ENCODE data around the gene ERF. TPM values are rescaled to one million over a fixed set of nuclear protein-coding genes. Genes with fewer than 3 reads are reported as not detected.

The ERF gene
- total and polyA plus RNA-seq, 2 experiments from 2014 or later: 24.4 to 47.1 TPM

GRCh38 chr19:42239544-42240220, 15.2 kb downstream of the ERF start:
- H3K27ac ChIP-seq: no peak overlapping the region
- H3K36me3 ChIP-seq (replicated peaks; ENCODE audit: insufficient read depth, low read depth): no peaks in the 10 kb centered on the region
- DNase-seq (ENCODE audit: low spot score): no peak
- H3K4me1 ChIP-seq (ENCODE audit: insufficient read depth): peaks cover 7% of the 10 kb centered on the region
- H3K27me3 ChIP-seq: no peaks in the 10 kb centered on the region
- no peaks in the 10 kb centered on the region for H3K9me3 ChIP-seq (ENCODE audit: low read depth)
- H3K4me2 ChIP-seq: no peak overlapping the region
- no peak overlapping the region for H3K4me3 ChIP-seq
- 97% methylated on average over 10 of the region's 10 CpGs for WGBS (ENCODE audit: low lambda C conversion rate, missing lambda C conversion rate)
- H3K79me2 ChIP-seq: peaks cover 43% of the 10 kb centered on the region
- H4K20me1 ChIP-seq (ENCODE audit: insufficient read depth, poor library complexity, severe bottlenecking): no peaks in the 10 kb centered on the region
- no peaks in the 10 kb centered on the region for H3K9me2 ChIP-seq (replicated peaks; ENCODE audit: insufficient read depth)
- no peak for TF ChIP-seq EZH2 (IDR thresholded peaks at IDR 0.05; ENCODE audit: borderline replicate concordance)
- TF ChIP-seq CTCF (IDR thresholded peaks at IDR 0.05; ENCODE audit: poor library complexity): no peak
- H2AFZ ChIP-seq: no peak overlapping the region

- peaks cover 23% of the 10 kb centered on the region for H3K79me2 ChIP-seq
- H3K9me2 ChIP-seq (replicated peaks; ENCODE audit: insufficient read depth): no peaks in the 10 kb centered on the region
- 94% methylated on average over 5 of the region's 5 CpGs for WGBS (ENCODE audit: low lambda C conversion rate, missing lambda C conversion rate)
- no peaks in the 10 kb centered on the region for H3K27me3 ChIP-seq
- peaks cover 2% of the 10 kb centered on the region for H4K20me1 ChIP-seq (ENCODE audit: insufficient read depth, poor library complexity, severe bottlenecking)
- no peaks in the 10 kb centered on the region for H3K36me3 ChIP-seq (replicated peaks; ENCODE audit: insufficient read depth, low read depth)
- no peak overlapping the region for H2AFZ ChIP-seq
- H3K9me3 ChIP-seq (ENCODE audit: low read depth): no peaks in the 10 kb centered on the region
- H3K4me3 ChIP-seq: no peak overlapping the region
- H3K4me1 ChIP-seq (ENCODE audit: insufficient read depth): no peaks in the 10 kb centered on the region
- H3K27ac ChIP-seq: no peak overlapping the region
- no peak overlapping the region for H3K4me2 ChIP-seq
- no peak for TF ChIP-seq EZH2 (IDR thresholded peaks at IDR 0.05; ENCODE audit: borderline replicate concordance)
- no peak for TF ChIP-seq CTCF (IDR thresholded peaks at IDR 0.05; ENCODE audit: poor library complexity)
- no peak for TF ChIP-seq EZH2phosphoT487 (IDR thresholded peaks at IDR 0.05; ENCODE audit: low read depth, severe bottlenecking, unreplicated experiment)
- no peak for DNase-seq (ENCODE audit: low spot score)
Observed at GRCh38 chr19:42235181-42235580, 19.7 kb downstream of the ERF start.

- 98% methylated on average over 10 of the region's 11 CpGs for WGBS (ENCODE audit: low lambda C conversion rate, missing lambda C conversion rate)
- no peaks in the 10 kb centered on the region for H3K9me2 ChIP-seq (replicated peaks; ENCODE audit: insufficient read depth)
- H3K79me2 ChIP-seq: peaks cover 18% of the 10 kb centered on the region
- H4K20me1 ChIP-seq (ENCODE audit: insufficient read depth, poor library complexity, severe bottlenecking): peaks cover 5% of the 10 kb centered on the region
- H3K4me1 ChIP-seq (ENCODE audit: insufficient read depth): no peaks in the 10 kb centered on the region
- no peak overlapping the region for H3K4me3 ChIP-seq
- H3K4me2 ChIP-seq: no peak overlapping the region
- no peaks in the 10 kb centered on the region for H3K27me3 ChIP-seq
- H3K9me3 ChIP-seq (ENCODE audit: low read depth): no peaks in the 10 kb centered on the region
- DNase-seq (ENCODE audit: low spot score): peak; percentile 3
- peak overlapping the region; percentile 70 for H3K27ac ChIP-seq
- TF ChIP-seq CTCF (IDR thresholded peaks at IDR 0.05; ENCODE audit: poor library complexity): no peak
- no peaks in the 10 kb centered on the region for H3K36me3 ChIP-seq (replicated peaks; ENCODE audit: insufficient read depth, low read depth)
- no peak overlapping the region for H2AFZ ChIP-seq
Observed at GRCh38 chr19:42234364-42234763, 20.6 kb downstream of the ERF start.
